Right forelimb (tissue), 1 donor: Measurements from ENCODE around the gene NMNAT2.
"Not testable (repeated sequence)": the region's sequence is repeated elsewhere in the genome, so short reads cannot be mapped to it uniquely, and the experiment has no call there.

Source experiments
- DNase-seq: peaks from one replicate; pipeline ENCODE4 v3.0.0-alpha.2; 2018

The NMNAT2 gene

DNA sequence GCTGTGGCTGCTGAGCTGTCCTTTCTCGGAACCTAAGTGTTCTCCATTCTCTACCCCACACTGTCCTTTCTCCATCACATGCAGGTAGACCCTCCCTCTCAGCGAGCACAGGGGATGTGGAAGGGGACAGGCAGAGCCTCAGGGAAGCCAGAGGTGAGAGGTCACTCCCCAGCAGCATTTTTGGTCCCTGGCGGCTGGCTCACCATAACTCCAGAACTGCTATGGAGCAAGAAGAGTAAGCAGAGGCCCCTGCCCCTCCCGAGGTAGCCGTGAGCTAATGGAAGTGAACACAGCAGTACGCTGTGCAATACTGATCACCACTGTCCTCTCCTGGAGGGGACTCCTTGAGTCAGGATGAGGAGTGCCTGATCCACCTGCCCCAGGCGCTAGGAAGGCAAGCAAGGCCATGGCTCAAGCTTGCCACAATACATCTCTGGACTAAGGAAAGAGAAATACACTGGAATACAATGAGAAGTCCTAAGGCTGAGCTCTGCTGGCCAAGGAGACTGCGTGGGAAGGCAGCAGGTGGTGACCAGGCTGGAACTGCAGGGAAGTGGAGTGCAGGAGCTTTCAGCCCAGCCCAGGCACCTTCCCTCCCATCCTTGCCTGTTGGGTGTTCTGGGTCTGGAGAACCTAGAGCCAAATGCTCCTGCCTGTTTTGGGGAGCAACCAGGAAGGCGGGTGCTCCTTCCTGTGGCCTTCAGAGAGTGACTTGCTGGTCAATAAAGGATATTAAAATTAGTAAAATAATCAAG lies 135.9 kb downstream of the NMNAT2 start:
- DNase-seq, result no peak

DNA sequence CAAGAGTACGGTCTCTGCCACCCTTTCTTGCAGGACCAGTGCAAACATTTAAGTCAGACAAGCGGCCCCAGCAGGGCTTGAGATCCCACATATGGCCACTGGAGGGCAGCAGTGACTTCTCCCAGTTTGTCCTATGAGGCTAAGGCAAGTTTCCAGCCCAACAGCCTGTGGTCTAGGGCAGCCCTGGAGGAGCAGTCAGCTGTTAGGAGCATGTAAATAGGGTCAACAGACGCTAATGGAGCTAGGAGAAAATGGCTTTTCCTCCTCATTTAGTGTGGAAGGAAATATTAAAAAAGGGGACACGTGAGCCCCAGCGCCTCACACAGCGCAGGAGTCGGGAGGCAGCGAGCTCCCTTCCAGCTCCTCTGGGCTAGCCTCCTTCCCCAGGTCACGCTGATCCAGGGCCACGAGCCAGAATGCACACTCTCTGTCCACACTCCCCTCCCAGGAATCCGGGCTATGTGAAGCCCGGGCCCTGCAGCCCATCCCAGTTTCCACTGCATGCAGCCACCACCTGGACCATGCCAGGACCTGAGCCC lies 136.6 kb downstream of the NMNAT2 start:
- DNase-seq, result peak; percentile 94

- no peak for DNase-seq
Measured at GRCh38 chr1:183281039-183281438, 137.1 kb downstream of the NMNAT2 start.

- no peak for DNase-seq
Measured at GRCh38 chr1:183279835-183280234, 138.3 kb downstream of the NMNAT2 start.

GRCh38 chr1:183278739-183279591 lies 139.2 kb downstream of the NMNAT2 start:
- DNase-seq, result no peak

DNA sequence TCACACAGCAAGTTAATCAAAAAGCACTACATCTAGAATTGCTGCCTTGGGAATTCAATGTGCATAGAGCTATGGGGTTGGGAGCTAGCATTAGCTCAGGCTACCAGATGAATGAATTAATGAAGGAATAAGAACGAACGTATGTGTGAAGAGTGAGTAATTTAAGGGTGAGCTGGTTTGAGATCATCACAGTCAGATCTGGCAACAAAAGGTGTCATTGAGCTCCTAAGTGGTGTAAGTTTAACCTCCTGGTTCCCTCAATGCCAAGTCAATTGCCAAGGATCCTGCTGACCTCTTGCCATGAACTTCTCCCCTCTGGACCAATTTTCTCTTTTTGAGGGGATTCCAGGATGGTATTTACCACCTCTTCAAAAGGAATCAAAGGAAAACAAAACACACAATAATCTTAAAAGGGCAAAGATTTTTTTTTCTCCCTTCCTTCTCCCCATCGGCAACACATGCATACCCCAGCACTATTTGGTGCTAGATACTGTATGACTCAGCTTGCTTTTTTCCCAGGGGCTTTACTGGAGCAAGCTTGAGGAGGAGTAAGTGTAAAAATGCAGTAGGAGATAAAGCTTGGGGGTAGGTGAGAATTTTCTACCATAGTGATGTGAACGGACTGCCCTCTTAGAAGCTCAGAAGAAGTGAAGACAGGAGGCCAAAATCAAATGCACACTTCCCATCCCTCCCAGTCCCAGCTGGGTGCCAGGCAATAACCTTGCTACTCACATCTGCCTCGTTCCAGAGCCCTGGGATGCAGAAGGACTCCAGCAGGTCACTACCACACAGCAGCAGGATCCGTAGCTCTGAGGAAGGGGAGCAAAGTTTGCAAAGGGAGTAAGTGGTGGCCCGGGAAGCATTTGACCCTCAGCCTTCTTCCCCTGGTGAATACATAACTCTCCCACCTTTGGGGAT lies 140.1 kb downstream of the NMNAT2 start:
- no peak for DNase-seq

GRCh38 chr1:183276386-183277080 lies 141.6 kb downstream of the NMNAT2 start:
- no peak for DNase-seq

DNA sequence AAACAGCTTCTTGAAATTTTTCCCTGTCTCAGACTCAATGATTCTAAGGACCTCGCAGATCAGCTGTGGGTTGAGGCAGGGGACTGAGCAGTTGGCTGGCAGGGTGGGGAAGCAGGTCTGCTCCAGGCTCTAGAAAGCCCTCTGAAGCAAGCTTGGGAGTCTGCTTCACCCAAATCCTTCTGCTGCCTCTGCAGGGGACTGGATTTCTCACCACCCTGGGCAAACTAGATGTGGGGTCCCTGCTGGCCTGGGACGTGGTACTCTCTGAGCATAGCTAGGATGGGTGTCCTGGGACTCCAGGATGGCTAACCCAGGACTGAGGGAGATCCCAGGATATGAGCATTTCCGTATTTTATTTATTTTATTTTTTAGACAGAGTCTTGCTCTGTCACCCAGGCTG lies 142.9 kb downstream of the NMNAT2 start:
- no peak for DNase-seq

GRCh38 chr1:183274836-183275235 lies 143.3 kb downstream of the NMNAT2 start:
- DNase-seq, result no peak

DNA sequence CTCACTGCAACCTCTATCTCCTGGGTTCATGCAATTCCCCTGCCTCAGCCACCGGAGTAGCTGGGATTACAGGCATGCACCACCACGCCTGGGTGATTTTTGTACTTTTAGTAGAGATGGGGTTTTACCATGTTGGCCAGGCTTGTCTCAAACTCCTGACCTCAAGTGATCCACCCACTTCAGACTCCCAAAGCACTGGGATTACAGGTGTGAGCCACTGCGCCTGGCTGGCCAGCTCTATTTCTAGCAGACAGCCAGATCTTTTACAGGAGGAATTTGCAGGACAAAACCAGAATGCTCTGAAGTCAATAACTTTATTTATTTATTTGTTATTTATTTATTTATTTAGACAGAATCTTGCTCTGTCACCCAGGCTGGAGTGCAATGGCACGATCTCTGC lies 144.2 kb downstream of the NMNAT2 start:
- not testable (repeated sequence) for DNase-seq

- no peak for DNase-seq
Measured at GRCh38 chr1:183273300-183273699, 144.9 kb downstream of the NMNAT2 start.

DNA sequence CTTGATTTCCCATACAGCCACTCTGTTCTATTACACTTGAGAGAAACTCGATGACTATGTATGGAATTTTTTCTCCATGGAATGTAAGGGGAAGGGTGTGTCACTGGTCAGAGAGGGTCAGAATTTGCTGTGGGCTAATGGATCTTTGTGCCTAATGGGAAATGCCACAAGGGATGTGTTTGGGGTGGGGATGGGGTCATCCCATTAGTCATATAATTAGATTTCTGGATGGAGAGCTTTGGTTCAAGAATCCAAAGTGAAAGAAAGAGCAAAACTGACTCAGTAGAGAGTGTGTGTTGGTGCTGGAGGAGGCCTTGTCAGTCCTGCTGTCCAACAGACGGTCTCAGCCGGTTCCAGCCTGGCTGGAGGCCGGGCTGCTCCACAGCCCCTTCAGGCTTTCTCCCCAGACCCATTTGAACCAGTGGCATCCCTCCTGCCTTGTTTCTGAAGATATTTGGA lies 145.8 kb downstream of the NMNAT2 start:
- no peak for DNase-seq

DNA sequence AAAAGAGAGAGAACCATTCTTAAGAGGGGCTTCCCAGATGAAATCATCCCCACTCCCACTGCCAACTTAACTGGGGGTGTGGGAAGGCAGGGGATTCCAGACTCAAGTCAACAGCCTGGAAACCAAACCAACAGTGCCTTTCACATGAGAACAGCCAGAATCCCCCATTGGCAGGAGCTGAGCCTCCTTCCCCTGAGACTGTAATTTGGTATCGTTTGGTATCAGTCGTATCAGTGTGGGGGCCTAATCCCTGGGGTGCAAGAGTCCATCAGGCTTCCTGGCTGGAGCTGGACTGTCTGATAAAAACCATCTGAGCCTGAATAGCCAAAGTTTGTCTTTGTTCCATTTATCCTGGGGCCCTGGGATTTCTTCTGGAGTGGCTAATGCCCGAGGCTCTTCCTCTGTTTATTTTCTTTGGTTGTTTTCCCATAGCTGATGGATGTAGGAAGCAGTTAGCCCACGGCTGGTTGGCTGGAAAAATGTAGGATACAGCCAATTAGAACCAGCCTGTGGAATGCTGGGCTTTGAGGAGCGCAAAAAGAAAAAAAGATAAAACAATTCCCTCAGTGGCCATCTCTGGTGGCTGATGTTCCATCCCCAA lies 147.5 kb downstream of the NMNAT2 start:
- no peak for DNase-seq

DNA sequence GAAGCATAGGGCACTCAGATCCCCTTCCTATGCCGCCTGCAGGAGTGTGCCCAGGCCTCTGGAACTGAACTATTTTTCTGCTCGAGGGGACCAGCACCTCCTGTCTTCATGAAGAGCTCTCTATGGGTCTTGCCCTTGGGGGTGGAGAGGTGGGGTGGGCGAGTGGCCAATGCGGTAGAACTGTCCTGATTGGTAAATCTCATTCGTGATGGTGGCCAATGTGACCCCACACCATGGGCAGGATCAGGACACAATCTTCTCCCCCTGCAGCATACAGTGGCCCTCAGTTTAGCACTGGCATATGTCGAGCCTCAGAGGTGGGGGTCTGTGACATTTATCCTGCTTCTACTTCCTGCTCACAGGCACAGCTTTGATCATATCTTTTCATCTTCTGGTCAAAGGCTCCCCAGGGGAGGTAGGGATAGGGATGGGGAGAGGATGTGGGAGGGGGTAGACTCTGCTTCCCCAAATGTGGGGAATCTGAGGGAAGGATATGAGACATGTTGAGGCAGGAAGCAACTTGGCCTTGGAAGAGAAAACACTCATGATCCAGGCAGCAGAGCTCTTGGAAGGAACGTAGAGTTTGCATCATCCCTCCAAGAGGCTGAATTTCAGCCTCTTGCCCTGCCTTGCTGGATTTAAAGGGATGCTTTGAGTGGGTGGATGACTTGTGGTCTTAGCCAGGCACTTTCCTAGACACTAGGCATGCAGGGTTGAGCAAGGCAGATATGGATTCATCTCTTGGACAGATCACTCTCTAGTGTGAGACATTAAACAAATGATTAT lies 150.3 kb downstream of the NMNAT2 start:
- DNase-seq, result no peak

DNA sequence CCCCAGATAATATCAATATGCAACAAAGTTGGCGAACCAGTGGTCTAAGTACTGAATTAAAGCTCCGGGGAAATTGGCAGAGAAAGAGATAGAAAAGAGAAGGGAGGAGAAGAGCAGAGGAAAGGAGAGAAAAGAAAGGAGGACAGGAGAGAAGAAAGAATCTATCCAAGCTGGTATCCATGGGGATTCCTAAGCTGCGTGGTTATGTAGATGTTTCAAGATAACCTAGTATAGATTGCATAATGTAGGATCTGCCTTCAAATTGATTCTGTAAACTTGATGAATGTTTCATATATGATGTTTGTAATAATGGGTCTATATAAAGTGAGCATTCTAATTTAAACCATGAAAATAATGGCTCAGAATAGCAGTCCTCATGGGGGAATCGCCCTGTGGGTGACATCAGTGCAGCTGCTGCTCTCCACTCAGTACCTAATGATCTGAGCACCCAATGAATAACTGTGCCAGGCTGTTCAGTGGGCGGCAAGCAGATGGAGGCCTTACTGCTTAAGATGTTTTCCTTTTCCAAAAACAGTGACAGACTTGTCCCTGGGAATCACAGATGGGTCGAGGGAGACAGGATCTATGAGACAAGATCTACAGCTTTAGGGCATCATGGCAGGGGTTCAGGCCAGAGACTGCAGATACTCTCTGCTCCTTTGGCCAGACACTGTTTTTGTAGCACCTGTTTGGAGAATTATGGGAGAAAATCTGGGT lies 154.1 kb downstream of the NMNAT2 start:
- no peak for DNase-seq

DNA sequence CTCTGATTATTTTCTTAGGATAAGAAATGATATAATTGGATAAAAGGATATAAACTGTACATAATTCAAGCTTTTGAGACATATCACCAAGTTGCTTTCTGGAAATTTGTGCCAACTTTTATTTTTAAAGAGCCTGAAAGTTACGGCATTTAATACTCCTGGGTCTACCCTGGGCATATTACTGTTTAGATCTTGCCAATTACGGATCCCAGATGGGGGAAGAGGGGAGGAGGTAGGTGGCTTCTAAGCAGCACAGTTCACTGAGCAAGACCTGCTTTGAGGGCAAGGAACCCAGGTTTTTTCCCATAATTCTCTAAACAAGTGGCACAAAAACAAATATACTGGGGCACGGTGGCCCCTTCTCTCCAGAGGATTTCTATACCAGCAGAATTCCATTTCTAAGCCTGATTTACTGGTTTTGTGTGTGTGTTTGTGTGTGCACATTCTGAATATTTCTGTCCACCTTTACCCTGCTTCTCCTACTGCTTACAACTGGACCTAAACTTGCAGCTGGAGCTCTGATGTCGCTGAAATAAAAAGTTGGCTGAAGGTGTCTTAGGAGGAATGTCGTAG lies 155.5 kb downstream of the NMNAT2 start:
- DNase-seq, result no peak

DNA sequence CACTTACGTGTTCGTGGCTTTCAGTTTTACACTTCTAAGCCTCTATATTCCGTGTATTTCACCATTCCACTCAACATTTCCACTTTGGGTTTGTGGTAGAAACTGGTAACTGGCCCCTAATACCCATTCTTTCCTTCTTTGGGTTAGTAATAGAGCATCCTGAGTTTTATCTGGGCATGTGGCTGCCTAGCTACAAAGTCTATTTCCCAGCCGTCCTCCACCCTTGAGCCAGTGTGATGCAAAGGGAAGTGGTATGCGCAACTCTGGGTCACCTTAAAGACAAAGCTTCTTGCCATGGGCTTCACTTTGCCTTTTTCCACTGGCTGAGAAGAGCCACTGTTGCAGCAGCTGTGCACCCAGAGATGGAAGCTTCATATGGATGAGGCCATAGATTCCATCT lies 158.3 kb downstream of the NMNAT2 start:
- DNase-seq, result no peak

- no peak for DNase-seq
Measured at GRCh38 chr1:183255073-183255472, 163.1 kb downstream of the NMNAT2 start.

DNA sequence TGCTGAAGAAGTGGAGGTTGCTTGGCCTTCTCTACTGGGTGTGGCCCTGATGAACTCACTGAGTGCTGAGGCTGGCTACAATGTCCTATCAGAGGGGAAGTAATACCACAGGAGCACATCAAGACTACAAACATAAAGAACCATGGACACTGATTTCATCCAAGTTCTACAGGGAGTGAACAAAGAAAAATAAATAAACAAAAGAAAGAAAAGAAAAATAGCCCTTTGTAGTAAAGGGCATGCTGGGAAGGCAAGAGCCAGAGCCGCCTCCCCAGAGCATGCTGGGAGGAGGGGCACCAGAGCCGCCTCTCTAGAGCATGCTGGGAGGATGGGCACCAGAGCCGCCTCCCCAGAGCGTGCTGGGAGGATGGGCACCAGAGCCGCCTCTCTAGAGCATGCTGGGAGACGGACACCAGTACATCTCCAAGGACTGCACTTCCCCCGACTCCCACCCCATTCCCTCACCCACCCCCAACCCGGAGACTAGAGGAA lies 166.2 kb downstream of the NMNAT2 start:
- no peak for DNase-seq
